Measurements from ENCODE around the gene KLHL33. TPM values are rescaled to one million over a fixed set of nuclear protein-coding genes. Genes with fewer than 3 reads are reported as not detected.

Gene KLHL33
- total and polyA plus RNA-seq, 12 donors = 0.13 to 1.4 (median 0.40) TPM

GRCh38 chr14:20384321-20384720 is 51.6 kb downstream of the KLHL33 start:
- H3K9me3 ChIP-seq = no peaks in the 10 kb centered on the region
- ATAC-seq (no peak), DNase-seq (no peak)
- 87 to 90% methylated on average over 7 of the region's 7 CpGs for WGBS, 2 donors
- no peak overlapping the region for H3K4me3 ChIP-seq
- peaks cover 0 to 100% (median 90%) of the 10 kb centered on the region in 9 donors for H3K36me3 ChIP-seq
- H3K27me3 ChIP-seq = no peaks in the 10 kb centered on the region
- intact Hi-C loops (cut with DNase I) = no loop called here
- TF ChIP-seq, protein P1, sequence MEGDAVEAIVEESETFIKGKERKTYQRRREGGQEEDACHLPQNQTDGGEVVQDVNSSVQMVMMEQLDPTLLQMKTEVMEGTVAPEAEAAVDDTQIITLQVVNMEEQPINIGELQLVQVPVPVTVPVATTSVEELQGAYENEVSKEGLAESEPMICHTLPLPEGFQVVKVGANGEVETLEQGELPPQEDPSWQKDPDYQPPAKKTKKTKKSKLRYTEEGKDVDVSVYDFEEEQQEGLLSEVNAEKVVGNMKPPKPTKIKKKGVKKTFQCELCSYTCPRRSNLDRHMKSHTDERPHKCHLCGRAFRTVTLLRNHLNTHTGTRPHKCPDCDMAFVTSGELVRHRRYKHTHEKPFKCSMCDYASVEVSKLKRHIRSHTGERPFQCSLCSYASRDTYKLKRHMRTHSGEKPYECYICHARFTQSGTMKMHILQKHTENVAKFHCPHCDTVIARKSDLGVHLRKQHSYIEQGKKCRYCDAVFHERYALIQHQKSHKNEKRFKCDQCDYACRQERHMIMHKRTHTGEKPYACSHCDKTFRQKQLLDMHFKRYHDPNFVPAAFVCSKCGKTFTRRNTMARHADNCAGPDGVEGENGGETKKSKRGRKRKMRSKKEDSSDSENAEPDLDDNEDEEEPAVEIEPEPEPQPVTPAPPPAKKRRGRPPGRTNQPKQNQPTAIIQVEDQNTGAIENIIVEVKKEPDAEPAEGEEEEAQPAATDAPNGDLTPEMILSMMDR (IDR thresholded peaks at IDR 0.05) = no peak
- no peaks in the 10 kb centered on the region for H3K4me1 ChIP-seq
- H3K27ac ChIP-seq = no peak overlapping the region

GRCh38 chr14:20383636-20384035 is 52.3 kb downstream of the KLHL33 start:
- TF ChIP-seq, protein P1 (IDR thresholded peaks at IDR 0.05) = no peak
- no peak overlapping the region for H3K27ac ChIP-seq
- ATAC-seq = no peak
- intact Hi-C loops (cut with DNase I) = no loop called here
- H3K27me3 ChIP-seq = no peaks in the 10 kb centered on the region
- H3K9me3 ChIP-seq = no peaks in the 10 kb centered on the region
- no peak overlapping the region for H3K4me3 ChIP-seq
- WGBS, 2 donors = 97% methylated on average over 5 of the region's 5 CpGs
- peaks cover 0 to 100% (median 91%) of the 10 kb centered on the region in 9 donors for H3K36me3 ChIP-seq
- DNase-seq = no peak
- no peaks in the 10 kb centered on the region for H3K4me1 ChIP-seq

DNA sequence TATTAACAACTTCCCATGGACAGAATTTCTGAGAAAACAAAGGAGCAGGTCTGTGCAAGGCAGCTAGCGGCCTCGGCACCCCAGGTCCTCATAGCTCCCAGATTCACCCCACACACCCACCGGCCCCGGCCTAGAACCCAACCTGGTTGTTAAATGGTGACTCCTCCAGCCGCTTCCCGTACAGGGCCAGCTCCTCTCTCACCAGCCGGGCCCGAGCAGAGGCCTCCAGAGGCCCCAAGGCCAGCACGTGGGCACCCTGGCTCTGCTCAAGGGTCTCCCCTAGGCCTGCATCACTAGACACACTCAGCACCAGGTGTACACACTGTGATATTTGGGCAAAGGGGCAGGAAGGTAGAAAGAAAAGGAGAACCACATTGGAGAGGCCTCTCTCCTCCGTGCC is 52.9 kb downstream of the KLHL33 start:
- intact Hi-C loops (cut with DNase I) = no loop called here
- H3K36me3 ChIP-seq = peaks cover 0 to 100% (median 90%) of the 10 kb centered on the region in 9 donors
- no peak overlapping the region for H3K4me3 ChIP-seq
- ATAC-seq = no peak
- no peaks in the 10 kb centered on the region for H3K9me3 ChIP-seq
- no peaks in the 10 kb centered on the region for H3K27me3 ChIP-seq
- TF ChIP-seq, protein P1 (IDR thresholded peaks at IDR 0.05) = no peak
- DNase-seq = no peak
- H3K27ac ChIP-seq = no peak overlapping the region
- WGBS, 2 donors = 95 to 97% methylated on average over 10 of the region's 10 CpGs
- no peaks in the 10 kb centered on the region for H3K4me1 ChIP-seq

DNA sequence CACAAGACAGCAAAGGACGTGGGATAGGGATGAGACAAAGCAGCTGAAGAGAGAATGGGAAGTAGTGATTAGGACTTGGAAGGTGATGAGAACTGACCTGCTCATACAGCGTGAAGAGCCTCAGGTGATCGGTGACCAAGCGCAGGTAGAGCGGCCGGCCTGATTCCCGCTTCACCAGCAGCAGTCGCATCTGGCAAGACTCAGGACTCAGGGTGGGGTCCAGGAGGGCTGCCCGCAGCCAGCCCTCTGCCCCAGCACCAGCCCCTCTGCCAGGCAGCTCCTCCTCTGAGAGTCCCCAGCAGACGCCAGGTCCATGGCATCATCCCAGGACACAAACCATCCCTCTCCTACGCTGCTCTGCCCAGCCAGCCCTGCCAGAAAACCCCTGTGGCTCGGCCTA is 53.4 kb downstream of the KLHL33 start:
- H3K4me1 ChIP-seq = no peaks in the 10 kb centered on the region
- H3K9me3 ChIP-seq = no peaks in the 10 kb centered on the region
- WGBS, 2 donors = 96 to 97% methylated on average over 12 of the region's 12 CpGs
- H3K36me3 ChIP-seq = peaks cover 0 to 100% (median 90%) of the 10 kb centered on the region in 9 donors
- DNase-seq = no peak
- H3K27ac ChIP-seq = no peak overlapping the region
- intact Hi-C loops (cut with DNase I) = no loop called here
- ATAC-seq = no peak
- no peak overlapping the region for H3K4me3 ChIP-seq
- no peaks in the 10 kb centered on the region for H3K27me3 ChIP-seq
- TF ChIP-seq, protein P1 (IDR thresholded peaks at IDR 0.05) = no peak

Measured in heart right ventricle (tissue), 16 donors.